ENCODE data around the gene MTCH1. TPM values are rescaled to one million over a fixed set of nuclear protein-coding genes. Genes with fewer than 3 reads are reported as not detected.

The MTCH1 gene
- total and polyA plus RNA-seq, 2 experiments from 2014 or later = 108 to 271 TPM

DNA sequence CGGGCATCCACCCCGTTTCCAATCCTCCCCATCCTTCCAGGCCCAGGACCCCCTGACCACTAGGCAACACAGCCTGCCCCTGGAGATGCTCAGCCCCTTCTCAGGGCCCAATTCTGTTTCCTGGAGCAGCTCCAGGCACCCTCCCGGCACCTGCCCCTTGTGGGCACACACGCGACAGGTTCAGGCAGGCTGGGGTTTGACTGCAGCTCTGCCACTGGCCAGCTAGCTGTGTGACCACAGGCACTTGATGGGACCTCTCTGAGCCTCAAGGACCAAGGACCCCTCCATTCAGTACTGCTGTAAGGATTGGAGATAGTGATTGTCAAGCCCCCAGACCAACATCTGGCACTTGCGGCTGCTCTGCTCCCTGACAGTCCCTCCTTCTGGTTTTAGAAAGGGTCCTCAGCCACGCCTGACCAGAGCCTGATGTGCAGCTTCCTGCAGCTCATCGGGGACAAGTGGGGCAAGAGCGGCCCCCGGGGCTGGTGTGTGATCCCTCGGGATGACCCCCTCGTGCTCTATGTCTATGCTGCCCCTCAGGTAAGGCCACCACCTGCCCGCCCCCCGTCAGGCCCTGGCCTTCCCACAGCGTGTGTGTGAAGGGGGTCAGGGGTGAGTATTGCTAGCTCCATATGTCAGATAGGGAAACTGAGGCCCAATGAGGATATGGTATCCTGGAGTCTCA, 41.2 kb upstream of the MTCH1 start:
- Mint-ChIP-seq H3K4me3 (no peak overlapping the region), H3K36me3 (ENCODE audit: low read depth) (peaks cover 12% of the 10 kb centered on the region; the same call in 2 of the 3 replicates), H3K9me3 (peaks cover 15% of the 10 kb centered on the region), H3K4me1 (peaks cover 6% of the 10 kb centered on the region; the same call in 2 of the 3 replicates), H3K27ac (no peak overlapping the region), H3K27me3 (ENCODE audit: insufficient read depth, low read depth, poor library complexity) (peaks cover 12% of the 10 kb centered on the region)
- Histone ChIP-seq H3K4me1 (ENCODE audit: insufficient read depth) (no peaks in the 10 kb centered on the region), H2AFZ (no peak overlapping the region), H4K20me1 (replicated peaks; ENCODE audit: insufficient read depth) (no peaks in the 10 kb centered on the region), H3K79me2 (replicated peaks; ENCODE audit: insufficient read depth) (no peaks in the 10 kb centered on the region), H3K36me3 (ENCODE audit: insufficient read depth) (peaks cover 8% of the 10 kb centered on the region; the same call in 1 of the 2 replicates), H3F3A (replicated peaks; ENCODE audit: low read depth) (no peaks in the 10 kb centered on the region), H3K27me3 (ENCODE audit: insufficient read depth) (no peaks in the 10 kb centered on the region), H3K27ac (ENCODE audit: low read depth) (no peak overlapping the region), H3K9me2 (ENCODE audit: insufficient read depth) (no peaks in the 10 kb centered on the region), H3K4me3 (no peak overlapping the region), H3K4me2 (no peak overlapping the region)
- ATAC-seq (no peak), DNase-seq (ENCODE audit: low spot score) (no peak)
- TF ChIP-seq EZH2 (IDR thresholded peaks at IDR 0.05; ENCODE audit: low read depth, unreplicated experiment) (no peak), NANOG (IDR thresholded peaks at IDR 0.05; ENCODE audit: borderline replicate concordance) (no peak), REST (IDR thresholded peaks at IDR 0.05; ENCODE audit: unreplicated experiment) (no peak), POLR2AphosphoS5 (IDR thresholded peaks at IDR 0.05; ENCODE audit: low read depth) (no peak), JUNB (IDR thresholded peaks at IDR 0.05; ENCODE audit: unreplicated experiment) (no peak), ZNF114 (CRISPR knock-in tag; IDR thresholded peaks at IDR 0.05) (no peak), CTCF (conservative IDR thresholded peaks at IDR 0.05; ENCODE audit: low read depth in 2 of 2) (no peak), ZNF331 (CRISPR knock-in tag; IDR thresholded peaks at IDR 0.05; ENCODE audit: low read depth) (no peak), CREB1 (CRISPR knock-in tag; IDR thresholded peaks at IDR 0.05; ENCODE audit: low read depth) (no peak), EZH2phosphoT487 (IDR thresholded peaks at IDR 0.05; ENCODE audit: unreplicated experiment) (no peak), STAT1 (IDR thresholded peaks at IDR 0.05; ENCODE audit: unreplicated experiment) (no peak), ZNF462 (CRISPR knock-in tag; IDR thresholded peaks at IDR 0.05) (no peak)
- TF ChIP-seq, protein P1, sequence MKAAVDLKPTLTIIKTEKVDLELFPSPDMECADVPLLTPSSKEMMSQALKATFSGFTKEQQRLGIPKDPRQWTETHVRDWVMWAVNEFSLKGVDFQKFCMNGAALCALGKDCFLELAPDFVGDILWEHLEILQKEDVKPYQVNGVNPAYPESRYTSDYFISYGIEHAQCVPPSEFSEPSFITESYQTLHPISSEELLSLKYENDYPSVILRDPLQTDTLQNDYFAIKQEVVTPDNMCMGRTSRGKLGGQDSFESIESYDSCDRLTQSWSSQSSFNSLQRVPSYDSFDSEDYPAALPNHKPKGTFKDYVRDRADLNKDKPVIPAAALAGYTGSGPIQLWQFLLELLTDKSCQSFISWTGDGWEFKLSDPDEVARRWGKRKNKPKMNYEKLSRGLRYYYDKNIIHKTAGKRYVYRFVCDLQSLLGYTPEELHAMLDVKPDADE (IDR thresholded peaks at IDR 0.05) = no peak
